HepG2 (cell line): ENCODE data around the gene FGFR3. TPM values are rescaled to one million over a fixed set of nuclear protein-coding genes. Genes with fewer than 3 reads are reported as not detected.

Experiments
- FIP1L1 ChIP-seq: fragments of 200-400 bp; formaldehyde crosslinking; IDR thresholded peaks from 2 replicates; pipeline ENCODE4 v1.6.1; 2018; ENCODE audit warnings: low read depth, mild to moderate bottlenecking, low read length, moderate library complexity, borderline replicate concordance; ENCODE audit not compliant: insufficient read depth
- FOXO1 ChIP-seq: sonication (generic); formaldehyde crosslinking; IDR thresholded peaks from 2 replicates; pipeline ENCODE4 v1.4.0; 2020; ENCODE audit warnings: missing genetic modification reagents
- JUND ChIP-seq: sonication (generic); formaldehyde crosslinking; IDR thresholded peaks from 2 replicates; pipeline ENCODE4 v1.8.0; 2022; ENCODE audit warnings: mild to moderate bottlenecking, missing genetic modification reagents
- LBX2 ChIP-seq: sonication (generic); formaldehyde crosslinking; IDR thresholded peaks from 2 replicates; pipeline ENCODE4 v1.5.0; 2020; ENCODE audit warnings: missing genetic modification reagents, mild to moderate bottlenecking, borderline replicate concordance
- PAWR ChIP-seq: sonication (generic); formaldehyde crosslinking; IDR thresholded peaks from 2 replicates; pipeline ENCODE4 v1.4.0; 2020; ENCODE audit warnings: missing genetic modification reagents, mild to moderate bottlenecking, borderline replicate concordance
- SMAD9 ChIP-seq: sonication (generic); formaldehyde crosslinking; IDR thresholded peaks from 2 replicates; pipeline ENCODE4 v1.5.1; 2020; ENCODE audit warnings: mild to moderate bottlenecking, missing genetic modification reagents
- STAT6 ChIP-seq: sonication (generic); formaldehyde crosslinking; IDR thresholded peaks from 2 replicates; pipeline ENCODE4 v1.4.0; 2020; ENCODE audit warnings: missing genetic modification reagents, mild to moderate bottlenecking, borderline replicate concordance
- ZNF318 ChIP-seq: sonication (generic); formaldehyde crosslinking; IDR thresholded peaks from 2 replicates; pipeline ENCODE4 v1.4.0; 2020; ENCODE audit warnings: mild to moderate bottlenecking, missing genetic modification reagents
- ZNF354B ChIP-seq: sonication (generic); formaldehyde crosslinking; IDR thresholded peaks from 2 replicates; pipeline ENCODE4 v1.8.0; 2022; ENCODE audit warnings: mild to moderate bottlenecking, missing genetic modification reagents
- ZNF567 ChIP-seq: sonication (generic); formaldehyde crosslinking; IDR thresholded peaks from 2 replicates; pipeline ENCODE4 v1.8.1; 2023; ENCODE audit warnings: mild to moderate bottlenecking, missing genetic modification reagents, borderline replicate concordance
- ZNF660 ChIP-seq: sonication (generic); formaldehyde crosslinking; IDR thresholded peaks from 2 replicates; pipeline ENCODE4 v1.5.1; 2020; ENCODE audit warnings: mild to moderate bottlenecking, low read depth, missing genetic modification reagents, borderline replicate concordance
- polyA plus RNA-seq, 8 experiments: library from polyadenylated mRNA; depleted of rRNA in 3 of 8; stranded (reverse) in 7 of 8; unstranded in 1 of 8; fragments of >200 nt; fragmentation: Illumina TruSeq in 4 of 8; extraction: Trizol in 4 of 8; gene quantifications; 2 replicates each; pipeline versions ENCODE4 v1.2.1 to v1.2.3, GENCODE V29; 2011 to 2016; ENCODE audit warnings: low read depth in 4 of 8, missing spikeins in 1 of 8, mixed read lengths in 1 of 8; ENCODE audit not compliant: insufficient read depth in 1 of 8
- total RNA-seq, 5 experiments: library from RNA; depleted of rRNA; stranded (reverse); fragments of >200 nt; fragmentation: Illumina TruSeq; extraction: Trizol; gene quantifications; 2 replicates each; pipeline ENCODE4 v1.2.3, GENCODE V29; 2016; ENCODE audit warnings: low read depth in 1 of 5
- TF ChIP-seq, protein P1 (sequence below): sonication (generic); IDR thresholded peaks from 2 replicates; pipeline ENCODE4 v1.6.1; 2016; ENCODE audit warnings: low read depth, borderline replicate concordance
- TF ChIP-seq, protein P2 (sequence below): sonication (generic); formaldehyde crosslinking; IDR thresholded peaks from 2 replicates; pipeline ENCODE4 v1.8.0; 2022; ENCODE audit warnings: missing genetic modification reagents, mild to moderate bottlenecking, borderline replicate concordance

Gene FGFR3
- total and polyA plus RNA-seq, 2 of the 13 experiments (the other 11 are each of a cell fraction or from before 2014, with no cell fraction given): 103 to 109 TPM

DNA sequence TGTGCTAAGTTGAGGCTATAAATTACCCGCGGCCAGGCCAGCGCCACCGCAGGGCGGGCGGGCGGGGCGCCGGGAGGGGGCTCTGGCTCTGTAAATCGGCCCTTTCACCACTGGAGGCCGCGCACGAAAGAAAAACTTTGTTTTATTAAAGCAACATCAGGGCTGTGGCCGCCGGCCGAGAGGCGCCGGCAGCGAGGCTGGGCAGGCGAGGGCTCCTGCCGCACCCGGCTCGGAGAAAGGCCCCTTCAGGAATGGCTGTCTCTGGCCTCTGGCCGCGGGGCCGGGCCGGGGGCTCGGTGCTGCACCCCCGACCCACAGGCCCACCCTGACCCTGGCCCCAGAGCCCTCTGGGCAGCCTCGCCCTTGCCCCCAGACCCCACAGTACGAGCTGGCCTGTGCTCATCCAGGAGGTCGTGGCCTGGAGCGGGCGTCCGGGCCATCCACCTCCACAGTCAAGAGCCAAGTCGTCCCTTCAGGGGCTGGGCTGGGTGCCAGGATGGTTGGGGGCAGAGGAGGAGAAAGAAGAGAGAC lies 29.5 kb upstream of the FGFR3 start (continued):
- TF ChIP-seq ZNF318 (CRISPR knock-in tag): no peak
- no peak for TF ChIP-seq JUND (CRISPR knock-in tag)
- TF ChIP-seq, protein P1, sequence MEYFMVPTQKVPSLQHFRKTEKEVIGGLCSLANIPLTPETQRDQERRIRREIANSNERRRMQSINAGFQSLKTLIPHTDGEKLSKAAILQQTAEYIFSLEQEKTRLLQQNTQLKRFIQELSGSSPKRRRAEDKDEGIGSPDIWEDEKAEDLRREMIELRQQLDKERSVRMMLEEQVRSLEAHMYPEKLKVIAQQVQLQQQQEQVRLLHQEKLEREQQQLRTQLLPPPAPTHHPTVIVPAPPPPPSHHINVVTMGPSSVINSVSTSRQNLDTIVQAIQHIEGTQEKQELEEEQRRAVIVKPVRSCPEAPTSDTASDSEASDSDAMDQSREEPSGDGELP: no peak
- no peak for TF ChIP-seq ZNF354B (CRISPR knock-in tag)
- TF ChIP-seq LBX2 (CRISPR knock-in tag): no peak
- no peak for TF ChIP-seq FOXO1
- TF ChIP-seq PAWR (CRISPR knock-in tag): 0 out of 2 replicates have a peak, but pooled peaks have one; percentile 40
- TF ChIP-seq FIP1L1: no peak
- TF ChIP-seq, protein P2, sequence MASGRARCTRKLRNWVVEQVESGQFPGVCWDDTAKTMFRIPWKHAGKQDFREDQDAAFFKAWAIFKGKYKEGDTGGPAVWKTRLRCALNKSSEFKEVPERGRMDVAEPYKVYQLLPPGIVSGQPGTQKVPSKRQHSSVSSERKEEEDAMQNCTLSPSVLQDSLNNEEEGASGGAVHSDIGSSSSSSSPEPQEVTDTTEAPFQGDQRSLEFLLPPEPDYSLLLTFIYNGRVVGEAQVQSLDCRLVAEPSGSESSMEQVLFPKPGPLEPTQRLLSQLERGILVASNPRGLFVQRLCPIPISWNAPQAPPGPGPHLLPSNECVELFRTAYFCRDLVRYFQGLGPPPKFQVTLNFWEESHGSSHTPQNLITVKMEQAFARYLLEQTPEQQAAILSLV: no peak
- TF ChIP-seq STAT6 (CRISPR knock-in tag): no peak
- no peak for TF ChIP-seq ZNF660 (CRISPR knock-in tag)
- no peak for TF ChIP-seq SMAD9 (CRISPR knock-in tag)
- TF ChIP-seq ZNF567: no peak
